Activated CD4-positive, alpha-beta T cell treated with anti-CD3 and anti-CD28 coated beads for 4 hours (primary cell): ENCODE results near the gene AMFR.

Experiments used
- DNase-seq, 2 donors: peaks; one replicate each; pipeline ENCODE4 v3.0.0-alpha.2; 2020

The AMFR gene

GRCh38 chr16:56360117-56361008 is 65.0 kb downstream of the AMFR start:
- no peak for DNase-seq

- no peak for DNase-seq
These were observed 67.5 kb downstream of the AMFR start for GRCh38 chr16:56357765-56358322.

GRCh38 chr16:56357241-56357764 is 68.0 kb downstream of the AMFR start:
- DNase-seq, result no peak

- DNase-seq, result peak; percentile 38 to 42
These were observed 68.8 kb downstream of the AMFR start for GRCh38 chr16:56356276-56357240.

GRCh38 chr16:56355786-56356275 is 69.5 kb downstream of the AMFR start:
- no peak for DNase-seq

- no peak for DNase-seq
These were observed 70.1 kb downstream of the AMFR start for GRCh38 chr16:56355221-56355620.

GRCh38 chr16:56354746-56355145 is 70.6 kb downstream of the AMFR start:
- no peak for DNase-seq

- no peak for DNase-seq
These were observed 71.3 kb downstream of the AMFR start for GRCh38 chr16:56354016-56354415.

- no peak for DNase-seq
These were observed 72.1 kb downstream of the AMFR start for GRCh38 chr16:56353054-56353921.

GRCh38 chr16:56352351-56353053 is 72.8 kb downstream of the AMFR start:
- DNase-seq, result no peak

GRCh38 chr16:56351481-56351880 is 73.9 kb downstream of the AMFR start:
- DNase-seq, result no peak

- DNase-seq, result no peak
These were observed 74.6 kb downstream of the AMFR start for GRCh38 chr16:56350491-56351405.

GRCh38 chr16:56349711-56350161 is 75.6 kb downstream of the AMFR start:
- DNase-seq, result no peak

- DNase-seq, result no peak
These were observed 76.3 kb downstream of the AMFR start for GRCh38 chr16:56349086-56349415.

GRCh38 chr16:56348168-56349085 is 76.9 kb downstream of the AMFR start:
- DNase-seq, result no peak

- no peak for DNase-seq
These were observed 77.7 kb downstream of the AMFR start for GRCh38 chr16:56347670-56348069.

- no peak for DNase-seq
These were observed 78.2 kb downstream of the AMFR start for GRCh38 chr16:56347166-56347565.

GRCh38 chr16:56346131-56346890 is 79.0 kb downstream of the AMFR start:
- DNase-seq, result no peak
